Spleen (tissue), 11 donors: Measurements from ENCODE around the gene ADGRV1. TPM values are rescaled to one million over a fixed set of nuclear protein-coding genes. Genes with fewer than 3 reads are reported as not detected.

Experiments used
- DNase-seq: peaks from one replicate; pipeline ENCODE4 v3.0.0-alpha.2; 2020
- H3K27ac ChIP-seq, 8 donors: fragments of 200-600 bp; sonication (generic) in 7 of 8; 1 replicate in 4 of 8; 2 replicates in 4 of 8; pipeline versions ENCODE4 v1.5.0 to v1.8.0; 2016 to 2021; ENCODE audit warnings: inconsistent platforms in 4 of 8, mild to moderate bottlenecking in 4 of 8, moderate library complexity in 1 of 8
- H3K27me3 ChIP-seq, 7 donors: fragments of 200-600 bp; sonication (generic) in 6 of 7; replicated peaks in 1 of 7; 1 replicate in 4 of 7; 2 replicates in 3 of 7; pipeline versions ENCODE4 v1.5.0 to v1.8.0; 2016 to 2021; ENCODE audit warnings: inconsistent platforms in 3 of 7, mild to moderate bottlenecking in 1 of 7
- H3K36me3 ChIP-seq, 6 donors: fragments of 200-600 bp; sonication (generic) in 5 of 6; 1 replicate in 4 of 6; 2 replicates in 2 of 6; pipeline versions ENCODE4 v1.5.0 to v1.8.0; 2016 to 2021; ENCODE audit warnings: inconsistent platforms in 2 of 6
- H3K4me1 ChIP-seq, 6 donors: fragments of 200-600 bp; sonication (generic) in 5 of 6; 1 replicate in 3 of 6; 2 replicates in 3 of 6; pipeline versions ENCODE4 v1.5.0 to v1.8.0; 2016 to 2021; ENCODE audit warnings: inconsistent platforms in 3 of 6
- H3K4me3 ChIP-seq, 8 donors: fragments of 200-600 bp; sonication (generic) in 7 of 8; 1 replicate in 4 of 8; 2 replicates in 4 of 8; pipeline versions ENCODE4 v1.5.0 to v1.8.0; 2016 to 2021; ENCODE audit warnings: inconsistent platforms in 4 of 8, mild to moderate bottlenecking in 4 of 8, moderate library complexity in 2 of 8
- H3K9me3 ChIP-seq, 8 donors: fragments of 200-600 bp; sonication (generic) in 7 of 8; 1 replicate in 4 of 8; 2 replicates in 4 of 8; pipeline versions ENCODE4 v1.5.0 to v1.8.0; 2016 to 2021; ENCODE audit warnings: inconsistent platforms in 4 of 8
- POLR2A ChIP-seq, 3 donors: fragments of 450-650 bp; IDR thresholded peaks; one replicate each; pipeline ENCODE4 v1.5.1; 2017; ENCODE audit warnings: antibody characterized with exemption in 3 of 3, mild to moderate bottlenecking in 1 of 3
- POLR2AphosphoS5 ChIP-seq, 3 donors: sonication (generic); formaldehyde crosslinking; IDR thresholded peaks; one replicate each; pipeline ENCODE4 v1.5.1; 2017; ENCODE audit warnings: antibody characterized with exemption in 3 of 3
- WGBS, 5 donors: extraction: QIAGEN DNeasy Blood & Tissue Kit in 3 of 5; methylation state at CpG; one replicate each; pipeline versions ENCODE4 v1.1.5 to v1.1.7; 2013 to 2018; 5-methylcytosine and 5-hydroxymethylcytosine counted together
- intact Hi-C: fragments of 100-400 bp; cut with DNase I; formaldehyde crosslinking; loops from one replicate; pipeline ENCODE4 v1.15.0; 2023; ENCODE audit warnings: low total_unique reads
- polyA plus RNA-seq, 3 donors: library from polyadenylated mRNA; stranded (reverse); fragments of 200-250 nt; gene quantifications; one replicate each; pipeline ENCODE4 v1.2.1, GENCODE V29; 2013
- total RNA-seq, 7 donors: library from RNA; depleted of rRNA in 3 of 7; stranded (reverse); fragments of >200 nt in 3 of 7; fragmentation: NEBNext Ultra II Directional in 4 of 7; extraction: Animal tissue kit (Norgen Biotek cat#: 25700) in 4 of 7; gene quantifications; one replicate each; pipeline versions ENCODE4 v1.1.0 to v1.2.1, GENCODE V29; 2016 to 2021
- TF ChIP-seq, protein P1 (sequence below), 11 experiments: fragments of 200-600 bp in 7 of 11; fragments of 450-650 bp in 4 of 11; sonication (generic) in 4 of 11; IDR thresholded peaks in 8 of 11; conservative IDR thresholded peaks in 3 of 11; 1 replicate in 7 of 11; 2 replicates in 4 of 11; pipeline versions ENCODE4 v1.4.0 to v1.8.0; 2016 to 2021; ENCODE audit warnings: antibody characterized with exemption in 11 of 11, inconsistent platforms in 4 of 11, mild to moderate bottlenecking in 1 of 11
- donor health status: healthy with polysubstance abuse.
- donor health status: DM: no; HTN: no; CAD: no; lungs with moderate emphysema.
- donor health status: DM: no; HTN: no; CAD: no.
- donor health status: Bipolar disorder and iron deficiency.
- donor health status: healthy.
- donor health status: DM: no; HTN: no; CAD: no.
- donor health status: DM: yes; HTN: yes; CAD: no.

The ADGRV1 gene
- total and polyA plus RNA-seq, 10 donors, result 0.08 to 0.69 (median 0.28) TPM; not detected in 3

DNA sequence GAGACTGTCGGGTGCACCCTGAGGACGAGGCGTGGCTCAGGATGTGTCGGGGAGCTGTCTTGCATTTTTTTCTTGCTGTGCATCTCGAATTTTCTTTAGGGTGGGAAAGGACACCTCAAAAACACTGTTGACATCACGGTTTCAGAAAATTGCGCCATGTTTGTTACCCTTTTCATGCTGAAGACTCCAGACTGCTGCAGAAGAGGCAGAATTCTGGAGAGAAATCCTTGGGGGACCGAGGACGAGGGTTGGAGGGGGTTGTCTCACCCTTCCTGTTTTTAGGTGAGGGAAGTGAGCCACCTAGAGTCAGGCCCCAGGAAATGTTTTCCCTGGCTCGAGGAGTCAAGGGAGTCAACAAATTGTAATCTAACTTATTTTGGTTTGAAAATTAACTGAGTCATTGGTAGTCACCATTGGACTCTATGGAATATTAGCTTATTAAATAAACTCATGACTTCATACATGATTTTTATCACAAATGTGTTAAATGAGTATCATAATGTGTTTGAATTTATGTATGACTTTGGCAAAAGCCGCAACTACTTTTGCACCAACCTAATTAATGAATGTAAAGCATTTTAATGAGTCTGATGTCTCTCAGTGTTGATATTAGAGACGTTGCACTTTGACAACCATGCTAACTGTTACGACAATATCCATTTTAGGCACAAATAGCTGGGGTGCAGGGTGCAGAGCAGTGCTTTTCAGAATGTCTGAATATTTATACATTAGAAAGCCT is 28.5 kb upstream of the ADGRV1 start:
- intact Hi-C loops, result loop anchor here (10.0 kb wide), 1 partner anchor 115 kb away; no protein-coding TSS in a partner anchor

DNA sequence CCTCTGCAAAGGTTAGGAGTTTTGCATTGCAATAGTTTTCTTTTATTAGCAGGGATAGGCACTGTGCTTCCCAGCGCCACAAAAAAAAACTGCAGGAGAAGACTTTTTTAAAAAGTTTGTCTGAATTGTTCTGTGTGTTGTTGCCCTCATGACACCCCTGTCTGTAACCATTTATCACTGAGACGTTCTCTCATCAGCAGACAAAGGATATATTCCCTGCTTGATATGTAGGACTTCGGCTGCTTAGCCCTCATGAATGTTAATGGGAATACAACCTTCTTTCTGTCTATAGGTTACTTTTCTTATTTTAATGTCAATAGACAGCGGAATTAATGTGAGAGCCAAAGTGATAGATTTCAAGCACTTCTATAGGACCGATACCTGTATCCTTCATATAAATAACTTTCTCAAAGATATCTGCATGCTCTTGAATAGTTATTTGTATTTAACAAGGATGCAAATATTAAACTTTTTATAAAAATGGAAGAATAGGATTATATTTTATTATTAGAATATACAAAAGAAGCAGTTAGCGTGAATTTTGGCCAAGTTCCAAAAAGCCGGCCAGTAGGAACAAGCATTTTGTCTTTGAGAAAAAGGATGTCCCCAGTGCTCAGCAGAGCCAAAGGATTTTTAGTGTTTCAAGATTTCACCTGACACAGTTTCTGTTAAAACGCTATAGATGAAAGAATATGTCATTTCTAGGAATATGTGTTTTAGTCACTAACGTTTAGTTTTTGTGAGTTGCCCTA is 27.7 kb upstream of the ADGRV1 start:
- DNase-seq, result no peak
- peaks cover 6 to 46% (median 37%) of the 10 kb centered on the region in 6 donors for H3K4me1 ChIP-seq
- 60 to 76% (median 68%) methylated on average over 9 of the region's 9 CpGs for WGBS, 5 donors
- peak overlapping the region in 5 of 8 donors; percentile 93 to 97 (median 96) for H3K27ac ChIP-seq
- TF ChIP-seq, protein P1, sequence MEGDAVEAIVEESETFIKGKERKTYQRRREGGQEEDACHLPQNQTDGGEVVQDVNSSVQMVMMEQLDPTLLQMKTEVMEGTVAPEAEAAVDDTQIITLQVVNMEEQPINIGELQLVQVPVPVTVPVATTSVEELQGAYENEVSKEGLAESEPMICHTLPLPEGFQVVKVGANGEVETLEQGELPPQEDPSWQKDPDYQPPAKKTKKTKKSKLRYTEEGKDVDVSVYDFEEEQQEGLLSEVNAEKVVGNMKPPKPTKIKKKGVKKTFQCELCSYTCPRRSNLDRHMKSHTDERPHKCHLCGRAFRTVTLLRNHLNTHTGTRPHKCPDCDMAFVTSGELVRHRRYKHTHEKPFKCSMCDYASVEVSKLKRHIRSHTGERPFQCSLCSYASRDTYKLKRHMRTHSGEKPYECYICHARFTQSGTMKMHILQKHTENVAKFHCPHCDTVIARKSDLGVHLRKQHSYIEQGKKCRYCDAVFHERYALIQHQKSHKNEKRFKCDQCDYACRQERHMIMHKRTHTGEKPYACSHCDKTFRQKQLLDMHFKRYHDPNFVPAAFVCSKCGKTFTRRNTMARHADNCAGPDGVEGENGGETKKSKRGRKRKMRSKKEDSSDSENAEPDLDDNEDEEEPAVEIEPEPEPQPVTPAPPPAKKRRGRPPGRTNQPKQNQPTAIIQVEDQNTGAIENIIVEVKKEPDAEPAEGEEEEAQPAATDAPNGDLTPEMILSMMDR (IDR thresholded peaks at IDR 0.05 in 8 of 11, conservative IDR thresholded peaks at IDR 0.05 in 3 of 11), result no peak
- no peak for TF ChIP-seq POLR2A (IDR thresholded peaks at IDR 0.05)
- TF ChIP-seq POLR2AphosphoS5 (IDR thresholded peaks at IDR 0.05), result no peak
- H3K27me3 ChIP-seq, result peaks cover 0 to 23% (median 6%) of the 10 kb centered on the region in 7 donors
- peak overlapping the region in 5 of 8 donors; percentile 81 to 97 (median 84) for H3K4me3 ChIP-seq
- intact Hi-C loops, result no loop called here
- peaks cover 0 to 2% (median 0%) of the 10 kb centered on the region in 6 donors for H3K36me3 ChIP-seq
- H3K9me3 ChIP-seq, result no peaks in the 10 kb centered on the region

More for the DNA sequence above, 28.5 kb upstream of the ADGRV1 start:
- H3K27ac ChIP-seq, result peak overlapping the region; percentile 53 to 97 (median 94)
- TF ChIP-seq POLR2A (IDR thresholded peaks at IDR 0.05), result no peak
- no peak for TF ChIP-seq POLR2AphosphoS5 (IDR thresholded peaks at IDR 0.05)
- TF ChIP-seq, protein P1 (IDR thresholded peaks at IDR 0.05 in 8 of 11, conservative IDR thresholded peaks at IDR 0.05 in 3 of 11), result peak; percentile 31 to 71 (median 63)
- DNase-seq, result no peak
- peaks cover 6 to 54% (median 37%) of the 10 kb centered on the region in 6 donors for H3K4me1 ChIP-seq
- WGBS, 5 donors, result 8 to 12% (median 11%) methylated on average over 13 of the region's 13 CpGs
- peak overlapping the region; percentile 50 to 97 (median 84) for H3K4me3 ChIP-seq
- H3K9me3 ChIP-seq, result no peaks in the 10 kb centered on the region
- peaks cover 0 to 17% (median 6%) of the 10 kb centered on the region in 7 donors for H3K27me3 ChIP-seq
- H3K36me3 ChIP-seq, result peaks cover 0 to 9% (median under 1%) of the 10 kb centered on the region in 6 donors

DNA sequence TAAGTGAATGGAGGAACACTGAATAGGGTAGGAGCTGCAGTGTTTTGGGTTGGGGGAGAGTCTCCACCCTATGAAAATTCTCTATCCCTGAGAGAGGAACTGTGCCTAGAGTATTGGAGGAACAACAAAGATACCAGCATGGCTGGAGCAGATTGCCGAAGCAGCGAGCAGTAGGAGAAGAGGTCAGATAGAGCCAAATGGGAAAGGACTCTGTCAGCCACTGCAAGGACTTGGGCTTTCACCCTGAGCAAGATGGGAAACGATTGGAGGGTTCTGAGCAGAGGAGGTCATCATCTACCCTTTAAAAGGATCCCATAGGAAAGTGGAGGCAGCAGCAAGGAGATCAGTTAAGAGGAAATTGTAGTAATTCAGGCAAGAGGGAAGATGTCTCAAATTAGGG is 24.8 kb upstream of the ADGRV1 start:
- Histone ChIP-seq H3K27me3 (peaks cover 0 to 31% (median 6%) of the 10 kb centered on the region in 7 donors), H3K4me1 (peaks cover 0 to 17% (median 10%) of the 10 kb centered on the region in 6 donors), H3K9me3 (no peaks in the 10 kb centered on the region), H3K4me3 (no peak overlapping the region), H3K36me3 (no peaks in the 10 kb centered on the region), H3K27ac (no peak overlapping the region)
- TF ChIP-seq, protein P1 (IDR thresholded peaks at IDR 0.05 in 8 of 11, conservative IDR thresholded peaks at IDR 0.05 in 3 of 11), result no peak
- no peak for TF ChIP-seq POLR2A (IDR thresholded peaks at IDR 0.05)
- intact Hi-C loops, result no loop called here
- 71 to 79% (median 74%) methylated on average over 3 of the region's 3 CpGs for WGBS, 5 donors
- no peak for DNase-seq

DNA sequence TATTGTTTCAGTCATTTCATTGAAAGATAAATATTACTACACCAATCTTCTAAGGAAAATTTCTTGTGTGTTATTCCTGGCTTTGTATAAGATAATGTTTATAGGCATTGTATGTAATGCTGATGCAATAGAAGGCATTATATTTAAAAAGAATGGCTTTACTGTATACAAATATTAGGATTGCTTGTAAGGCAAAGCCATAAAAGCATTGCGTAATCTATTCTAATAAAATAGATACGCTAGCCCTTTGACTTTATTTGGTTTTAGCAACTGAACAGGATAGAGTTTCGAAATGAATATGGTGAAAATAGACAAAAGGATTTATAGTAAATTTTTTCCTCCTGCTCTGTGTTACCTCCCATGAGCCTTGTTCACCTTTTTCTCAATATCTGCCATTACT is 23.7 kb upstream of the ADGRV1 start:
- Histone ChIP-seq H3K9me3 (no peaks in the 10 kb centered on the region), H3K36me3 (no peaks in the 10 kb centered on the region), H3K4me1 (peaks cover 0 to 13% (median 9%) of the 10 kb centered on the region in 6 donors), H3K4me3 (no peak overlapping the region), H3K27me3 (peaks cover 0 to 31% (median 6%) of the 10 kb centered on the region in 7 donors), H3K27ac (no peak overlapping the region)
- DNase-seq, result no peak
- intact Hi-C loops, result no loop called here
- 70 to 91% (median 79%) methylated on average over 3 of the region's 3 CpGs for WGBS, 5 donors
- TF ChIP-seq, protein P1 (IDR thresholded peaks at IDR 0.05 in 8 of 11, conservative IDR thresholded peaks at IDR 0.05 in 3 of 11), result no peak
- TF ChIP-seq POLR2A (IDR thresholded peaks at IDR 0.05), result no peak
- TF ChIP-seq POLR2AphosphoS5 (IDR thresholded peaks at IDR 0.05), result no peak
